Breast epithelium (tissue), 4 donors: ENCODE data around the gene AIFM1. TPM values are rescaled to one million over a fixed set of nuclear protein-coding genes. Genes with fewer than 3 reads are reported as not detected.

ENCODE experiments used
- DNase-seq, 2 donors: peaks; one replicate each; pipeline ENCODE4 v3.0.0-alpha.2; 2019; ENCODE audit warnings: low spot score in 2 of 2
- H3K27ac ChIP-seq, 2 donors: fragments of 200-600 bp; sonication (generic) in 1 of 2; one replicate each; pipeline ENCODE4 v1.5.1; 2016 to 2019; ENCODE audit warnings: mild to moderate bottlenecking in 1 of 2
- H3K27me3 ChIP-seq, 2 donors: fragments of 200-600 bp; sonication (generic) in 1 of 2; one replicate each; pipeline versions ENCODE4 v1.5.1 to v1.6.0; 2017 to 2019; ENCODE audit warnings: control low read depth in 1 of 2, mild to moderate bottlenecking in 1 of 2
- H3K36me3 ChIP-seq: fragments of 200-600 bp; one replicate; pipeline ENCODE4 v1.5.1; 2019
- H3K4me1 ChIP-seq, 2 donors: fragments of 200-600 bp; sonication (generic); one replicate each; pipeline ENCODE4 v1.5.1; 2016 to 2019; ENCODE audit warnings: control low read depth in 1 of 2
- H3K4me3 ChIP-seq, 3 donors: fragments of 200-600 bp; sonication (generic); 1 replicate in 2 of 3; 2 replicates in 1 of 3; pipeline ENCODE4 v1.5.1; 2016 to 2019; ENCODE audit warnings: mild to moderate bottlenecking in 3 of 3, moderate library complexity in 2 of 3
- H3K9me3 ChIP-seq, 2 donors: fragments of 200-600 bp; sonication (generic) in 1 of 2; one replicate each; pipeline ENCODE4 v1.5.1; 2016 to 2019; ENCODE audit warnings: control low read depth in 1 of 2
- CTCF ChIP-seq, 3 donors: fragments of 450-650 bp; IDR thresholded peaks; one replicate each; pipeline ENCODE4 v1.5.1; 2016 to 2017; ENCODE audit warnings: antibody characterized with exemption in 3 of 3, mild to moderate bottlenecking in 3 of 3, moderate library complexity in 3 of 3
- POLR2A ChIP-seq: fragments of 450-650 bp; IDR thresholded peaks from one replicate; pipeline ENCODE4 v1.6.1; 2016; ENCODE audit warnings: antibody characterized with exemption, mild to moderate bottlenecking, moderate library complexity
- POLR2AphosphoS5 ChIP-seq, 3 donors: sonication (generic); formaldehyde crosslinking; IDR thresholded peaks; one replicate each; pipeline ENCODE4 v1.6.1; 2017; ENCODE audit warnings: antibody characterized with exemption in 3 of 3
- intact Hi-C: fragments of 100-400 bp; cut with DNase I; formaldehyde crosslinking; loops from one replicate; pipeline ENCODE4 v1.15.1; 2023; ENCODE audit warnings: low total_unique reads
- total RNA-seq, 3 donors: library from RNA; depleted of rRNA; stranded (reverse); fragments of >200 nt; gene quantifications; one replicate each; pipeline ENCODE4 v1.1.0, GENCODE V29; 2016

AIFM1 gene
- total RNA-seq, 3 donors from 2014 or later: 13.5 to 24.6 (median 16.6) TPM

GRCh38 chrX:130144509-130144908, 21.1 kb downstream of the AIFM1 start:
- peaks cover 0 to 15% of the 10 kb centered on the region in 2 donors for H3K27me3 ChIP-seq
- DNase-seq: no peak
- H3K4me3 ChIP-seq: no peak overlapping the region
- no peaks in the 10 kb centered on the region for H3K9me3 ChIP-seq
- intact Hi-C loops: no loop called here
- H3K27ac ChIP-seq: no peak overlapping the region
- H3K4me1 ChIP-seq: no peaks in the 10 kb centered on the region
- H3K36me3 ChIP-seq: no peaks in the 10 kb centered on the region
- TF ChIP-seq POLR2AphosphoS5 (IDR thresholded peaks at IDR 0.05) (no peak), POLR2A (no peak)

GRCh38 chrX:130139474-130140201, 26.0 kb downstream of the AIFM1 start:
- no peak overlapping the region for H3K4me3 ChIP-seq
- no peaks in the 10 kb centered on the region for H3K9me3 ChIP-seq
- DNase-seq: no peak
- TF ChIP-seq CTCF (IDR thresholded peaks at IDR 0.05): no peak
- TF ChIP-seq POLR2AphosphoS5 (IDR thresholded peaks at IDR 0.05): no peak
- TF ChIP-seq POLR2A: no peak
- no peaks in the 10 kb centered on the region for H3K36me3 ChIP-seq
- no peaks in the 10 kb centered on the region for H3K4me1 ChIP-seq
- H3K27ac ChIP-seq: no peak overlapping the region
- peaks cover 0 to 22% of the 10 kb centered on the region in 2 donors for H3K27me3 ChIP-seq
- intact Hi-C loops: loop anchor here (2.0 kb wide), 1 partner anchor 51 kb away; no protein-coding TSS in a partner anchor

- Histone ChIP-seq H3K4me1 (no peaks in the 10 kb centered on the region), H3K4me3 (no peak overlapping the region), H3K9me3 (no peaks in the 10 kb centered on the region), H3K27ac (no peak overlapping the region), H3K36me3 (no peaks in the 10 kb centered on the region), H3K27me3 (peaks cover 0 to 25% of the 10 kb centered on the region in 2 donors)
- DNase-seq: no peak
- no peak for TF ChIP-seq CTCF (IDR thresholded peaks at IDR 0.05)
- no peak for TF ChIP-seq POLR2AphosphoS5 (IDR thresholded peaks at IDR 0.05)
- TF ChIP-seq POLR2A: no peak
- intact Hi-C loops: no loop called here
Observed at GRCh38 chrX:130136961-130137360, 28.7 kb downstream of the AIFM1 start.

GRCh38 chrX:130136496-130136895, 29.1 kb downstream of the AIFM1 start:
- no peak for TF ChIP-seq POLR2A
- no peak for TF ChIP-seq POLR2AphosphoS5 (IDR thresholded peaks at IDR 0.05)
- no peak for TF ChIP-seq CTCF (IDR thresholded peaks at IDR 0.05)
- Histone ChIP-seq H3K36me3 (no peaks in the 10 kb centered on the region), H3K4me3 (no peak overlapping the region), H3K9me3 (no peaks in the 10 kb centered on the region), H3K27me3 (peaks cover 0 to 26% of the 10 kb centered on the region in 2 donors), H3K4me1 (no peaks in the 10 kb centered on the region), H3K27ac (no peak overlapping the region)
- intact Hi-C loops: no loop called here
- DNase-seq: no peak

- Histone ChIP-seq H3K36me3 (no peaks in the 10 kb centered on the region), H3K4me3 (no peak overlapping the region), H3K27me3 (peaks cover 0 to 8% of the 10 kb centered on the region in 2 donors), H3K9me3 (no peaks in the 10 kb centered on the region), H3K4me1 (no peaks in the 10 kb centered on the region), H3K27ac (no peak overlapping the region)
- TF ChIP-seq POLR2A: no peak
- intact Hi-C loops: no loop called here
- no peak for DNase-seq
Observed at GRCh38 chrX:130130990-130131389, 34.7 kb downstream of the AIFM1 start.

- no peaks in the 10 kb centered on the region for H3K4me1 ChIP-seq
- H3K27ac ChIP-seq: peak overlapping the region; percentile 60 to 78
- H3K4me3 ChIP-seq: no peak overlapping the region
- intact Hi-C loops: no loop called here
- H3K27me3 ChIP-seq: peaks cover 0 to 20% of the 10 kb centered on the region in 2 donors
- no peak for TF ChIP-seq CTCF (IDR thresholded peaks at IDR 0.05)
- peak in 1 of 3 donors; percentile 14 for TF ChIP-seq POLR2AphosphoS5 (IDR thresholded peaks at IDR 0.05)
- no peaks in the 10 kb centered on the region for H3K36me3 ChIP-seq
- peak; percentile 29 to 64 for DNase-seq
- no peaks in the 10 kb centered on the region for H3K9me3 ChIP-seq
Observed at GRCh38 chrX:130125091-130125874, 40.4 kb downstream of the AIFM1 start.
